Suprapubic skin (tissue), 3 donors: ENCODE data around the gene CLNK.

Experiments
- CTCF ChIP-seq, 2 donors: fragments of 200-600 bp in 1 of 2; fragments of 450-650 bp in 1 of 2; sonication (generic) in 1 of 2; IDR thresholded peaks; one replicate each; pipeline ENCODE4 v1.5.1; 2016 to 2019; ENCODE audit warnings: antibody characterized with exemption in 2 of 2, mild to moderate bottlenecking in 1 of 2, moderate library complexity in 1 of 2
- EP300 ChIP-seq: sonication (generic); formaldehyde crosslinking; IDR thresholded peaks from one replicate; pipeline ENCODE4 v1.6.1; 2017; ENCODE audit warnings: antibody characterized with exemption
- POLR2A ChIP-seq, 2 donors: fragments of 450-650 bp; IDR thresholded peaks; one replicate each; pipeline ENCODE4 v1.6.1; 2017; ENCODE audit warnings: antibody characterized with exemption in 2 of 2, mild to moderate bottlenecking in 2 of 2, moderate library complexity in 2 of 2

GRCh38 chr4:10457255-10457801, 227.2 kb downstream of the CLNK start, which contains the start of gene ZNF518B:
- no peak for TF ChIP-seq CTCF (IDR thresholded peaks at IDR 0.05)
- no peak for TF ChIP-seq EP300
- no peak for TF ChIP-seq POLR2A (IDR thresholded peaks at IDR 0.05)
